Mucosa of stomach (tissue), 1 donor: ENCODE data around the gene SPDL1.
"Not testable (repeated sequence)": the region's sequence is repeated elsewhere in the genome, so short reads cannot be mapped to it uniquely, and the experiment has no call there.

Experiments
- H3K27me3 ChIP-seq: one replicate; pipeline ENCODE4 v1.7.0; 2013; ENCODE audit warnings: mild to moderate bottlenecking, low read length; ENCODE audit not compliant: control insufficient read depth, insufficient read depth
- H3K36me3 ChIP-seq: one replicate; pipeline ENCODE4 v1.7.0; 2013; ENCODE audit warnings: low read length; ENCODE audit not compliant: control insufficient read depth, insufficient read depth
- H3K4me1 ChIP-seq: one replicate; pipeline ENCODE4 v1.7.0; 2013; ENCODE audit warnings: mild to moderate bottlenecking, low read length; ENCODE audit not compliant: control insufficient read depth, insufficient read depth
- H3K4me3 ChIP-seq: one replicate; pipeline ENCODE4 v1.7.0; 2013; ENCODE audit warnings: low read length
- H3K9ac ChIP-seq: one replicate; pipeline ENCODE4 v1.7.0; 2013; ENCODE audit warnings: mild to moderate bottlenecking, low read length, moderate library complexity
- H3K9me3 ChIP-seq: one replicate; pipeline ENCODE4 v1.7.0; 2013; ENCODE audit warnings: mild to moderate bottlenecking, low read length, moderate library complexity; ENCODE audit not compliant: control insufficient read depth
- donor health status: Pancreatic carcinoma.

The SPDL1 gene

GRCh38 chr5:169607882-169608281 is 24.3 kb downstream of the SPDL1 start:
- Histone ChIP-seq H3K36me3 (no peaks in the 10 kb centered on the region), H3K4me1 (no peaks in the 10 kb centered on the region), H3K9me3 (no peaks in the 10 kb centered on the region), H3K27me3 (no peaks in the 10 kb centered on the region), H3K4me3 (no peak overlapping the region), H3K9ac (no peak overlapping the region)

- H3K9ac ChIP-seq: no peak overlapping the region
- no peaks in the 10 kb centered on the region for H3K36me3 ChIP-seq
- H3K4me1 ChIP-seq: no peaks in the 10 kb centered on the region
- no peaks in the 10 kb centered on the region for H3K27me3 ChIP-seq
- no peaks in the 10 kb centered on the region for H3K9me3 ChIP-seq
- H3K4me3 ChIP-seq: no peak overlapping the region
Measured at GRCh38 chr5:169609716-169610115, 26.1 kb downstream of the SPDL1 start.

- H3K4me1 ChIP-seq: no peaks in the 10 kb centered on the region
- no peak overlapping the region for H3K9ac ChIP-seq
Measured at GRCh38 chr5:169610606-169611005, 27.0 kb downstream of the SPDL1 start.

GRCh38 chr5:169615561-169615960 is 32.0 kb downstream of the SPDL1 start:
- Histone ChIP-seq H3K4me3 (no peak overlapping the region), H3K27me3 (no peaks in the 10 kb centered on the region), H3K4me1 (no peaks in the 10 kb centered on the region), H3K9me3 (no peaks in the 10 kb centered on the region), H3K36me3 (no peaks in the 10 kb centered on the region), H3K9ac (no peak overlapping the region)

More at GRCh38 chr5:169610606-169611005, 27.0 kb downstream of the SPDL1 start:
- Histone ChIP-seq H3K36me3 (no peaks in the 10 kb centered on the region), H3K9me3 (no peaks in the 10 kb centered on the region), H3K27me3 (no peaks in the 10 kb centered on the region), H3K4me3 (no peak overlapping the region)

- H3K4me3 ChIP-seq, H3K9me3 ChIP-seq: not testable (repeated sequence)
Measured at GRCh38 chr5:169624307-169624706, 40.7 kb downstream of the SPDL1 start.

GRCh38 chr5:169626779-169627178 is 43.2 kb downstream of the SPDL1 start:
- H3K9me3 ChIP-seq: no peaks in the 10 kb centered on the region
- H3K36me3 ChIP-seq: no peaks in the 10 kb centered on the region
- H3K4me3 ChIP-seq: no peak overlapping the region
- H3K9ac ChIP-seq: no peak overlapping the region
- no peaks in the 10 kb centered on the region for H3K27me3 ChIP-seq
- no peaks in the 10 kb centered on the region for H3K4me1 ChIP-seq

More at GRCh38 chr5:169624307-169624706, 40.7 kb downstream of the SPDL1 start:
- H3K36me3 ChIP-seq, H3K27me3 ChIP-seq, H3K9ac ChIP-seq, H3K4me1 ChIP-seq: not testable (repeated sequence)

- Histone ChIP-seq H3K36me3 (no peaks in the 10 kb centered on the region), H3K4me3 (no peak overlapping the region), H3K4me1 (no peaks in the 10 kb centered on the region), H3K9me3 (no peaks in the 10 kb centered on the region), H3K9ac (no peak overlapping the region), H3K27me3 (no peaks in the 10 kb centered on the region)
Measured at GRCh38 chr5:169627551-169627950, 44.0 kb downstream of the SPDL1 start.

GRCh38 chr5:169628892-169629291 is 45.3 kb downstream of the SPDL1 start:
- Histone ChIP-seq H3K27me3 (no peaks in the 10 kb centered on the region), H3K4me3 (no peak overlapping the region), H3K4me1 (no peaks in the 10 kb centered on the region), H3K9me3 (no peaks in the 10 kb centered on the region), H3K36me3 (no peaks in the 10 kb centered on the region), H3K9ac (no peak overlapping the region)

GRCh38 chr5:169629847-169630548 is 46.4 kb downstream of the SPDL1 start:
- Histone ChIP-seq H3K9me3 (no peaks in the 10 kb centered on the region), H3K27me3 (no peaks in the 10 kb centered on the region), H3K36me3 (no peaks in the 10 kb centered on the region), H3K9ac (no peak overlapping the region), H3K4me1 (no peaks in the 10 kb centered on the region), H3K4me3 (no peak overlapping the region)

GRCh38 chr5:169631360-169631759 is 47.8 kb downstream of the SPDL1 start:
- H3K4me1 ChIP-seq: no peaks in the 10 kb centered on the region
- no peaks in the 10 kb centered on the region for H3K9me3 ChIP-seq
- H3K4me3 ChIP-seq: no peak overlapping the region
- no peaks in the 10 kb centered on the region for H3K36me3 ChIP-seq
- H3K27me3 ChIP-seq: peaks cover 1% of the 10 kb centered on the region
- no peak overlapping the region for H3K9ac ChIP-seq

GRCh38 chr5:169632946-169633345 is 49.4 kb downstream of the SPDL1 start:
- no peaks in the 10 kb centered on the region for H3K4me1 ChIP-seq
- H3K27me3 ChIP-seq: peaks cover 12% of the 10 kb centered on the region
- H3K9ac ChIP-seq: no peak overlapping the region
- H3K9me3 ChIP-seq: no peaks in the 10 kb centered on the region
- no peaks in the 10 kb centered on the region for H3K36me3 ChIP-seq
- H3K4me3 ChIP-seq: no peak overlapping the region

GRCh38 chr5:169634606-169635005 is 51.0 kb downstream of the SPDL1 start:
- no peaks in the 10 kb centered on the region for H3K36me3 ChIP-seq
- H3K9ac ChIP-seq: no peak overlapping the region
- no peaks in the 10 kb centered on the region for H3K4me1 ChIP-seq
- no peaks in the 10 kb centered on the region for H3K9me3 ChIP-seq
- H3K27me3 ChIP-seq: peaks cover 12% of the 10 kb centered on the region
- no peak overlapping the region for H3K4me3 ChIP-seq

- Histone ChIP-seq H3K27me3 (peaks cover 12% of the 10 kb centered on the region), H3K9ac (no peak overlapping the region), H3K4me1 (no peaks in the 10 kb centered on the region), H3K4me3 (no peak overlapping the region), H3K9me3 (no peaks in the 10 kb centered on the region), H3K36me3 (no peaks in the 10 kb centered on the region)
Measured at GRCh38 chr5:169635936-169636335, 52.4 kb downstream of the SPDL1 start.
